ENCODE measurements around the gene KANK3.

The KANK3 gene

DNA sequence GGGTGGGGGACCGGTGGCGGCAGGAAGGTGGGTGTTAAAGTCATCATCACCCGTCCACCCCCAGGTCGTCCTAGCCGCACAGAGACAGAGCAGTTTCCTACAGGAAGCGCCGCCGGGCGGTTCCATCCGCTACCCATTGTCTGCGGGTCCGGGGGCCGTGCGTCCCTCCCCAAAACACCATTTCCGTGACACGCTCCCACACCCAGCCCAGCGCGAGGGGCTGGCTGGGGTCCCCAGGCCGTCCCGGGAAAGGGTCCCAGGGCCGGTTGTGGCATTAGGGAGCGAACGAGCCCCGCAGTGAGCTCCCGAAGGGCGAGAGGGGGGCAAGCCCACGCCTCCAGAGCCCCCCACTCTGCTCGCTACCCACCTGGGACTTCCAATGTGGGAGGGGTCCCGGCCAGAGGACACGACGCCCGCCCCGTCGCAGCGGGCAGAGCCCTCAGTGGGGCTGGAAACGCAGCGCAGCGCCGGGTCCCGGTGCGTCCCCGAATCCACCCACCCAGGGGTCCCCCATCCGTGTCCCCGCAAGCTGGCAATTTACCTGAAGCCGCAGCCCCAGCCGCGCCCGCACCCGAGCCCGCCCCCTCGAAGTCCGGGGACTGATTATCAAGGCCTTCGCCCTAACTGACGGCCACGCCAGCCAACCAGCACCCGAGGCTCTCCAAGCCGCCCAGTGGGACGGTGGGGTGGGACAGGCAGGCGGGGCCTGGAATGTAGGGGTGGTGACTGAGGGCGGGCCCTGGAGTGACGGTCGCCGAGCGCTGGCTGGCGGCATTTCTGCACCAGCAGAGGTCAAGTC is at the start of gene KANK3:
TSS of gene KANK3 (minus strand) at position 579 of the 799 bp plus-strand sequence. CDS start 5,434 bp downstream, outside the sequence.
- H3K4me3 ChIP-seq (ENCODE audit: low read depth, low read length) = peak within 1 kb of the TSS; percentile 54
- H3K79me2 ChIP-seq = no peaks in the 10 kb centered on the region
- H2AFZ ChIP-seq = peak within 1 kb of the TSS; percentile 80
- H3K9ac ChIP-seq = no peak within 1 kb of the TSS
- H3K9me3 ChIP-seq (ENCODE audit: control insufficient read depth, low read length) = no peaks in the 10 kb centered on the region
- H3K4me1 ChIP-seq = peaks cover 4% of the 10 kb centered on the region
- H3K36me3 ChIP-seq (ENCODE audit: control insufficient read depth, insufficient read depth, low read length) = no peaks in the 10 kb centered on the region
- TF ChIP-seq, protein P1, sequence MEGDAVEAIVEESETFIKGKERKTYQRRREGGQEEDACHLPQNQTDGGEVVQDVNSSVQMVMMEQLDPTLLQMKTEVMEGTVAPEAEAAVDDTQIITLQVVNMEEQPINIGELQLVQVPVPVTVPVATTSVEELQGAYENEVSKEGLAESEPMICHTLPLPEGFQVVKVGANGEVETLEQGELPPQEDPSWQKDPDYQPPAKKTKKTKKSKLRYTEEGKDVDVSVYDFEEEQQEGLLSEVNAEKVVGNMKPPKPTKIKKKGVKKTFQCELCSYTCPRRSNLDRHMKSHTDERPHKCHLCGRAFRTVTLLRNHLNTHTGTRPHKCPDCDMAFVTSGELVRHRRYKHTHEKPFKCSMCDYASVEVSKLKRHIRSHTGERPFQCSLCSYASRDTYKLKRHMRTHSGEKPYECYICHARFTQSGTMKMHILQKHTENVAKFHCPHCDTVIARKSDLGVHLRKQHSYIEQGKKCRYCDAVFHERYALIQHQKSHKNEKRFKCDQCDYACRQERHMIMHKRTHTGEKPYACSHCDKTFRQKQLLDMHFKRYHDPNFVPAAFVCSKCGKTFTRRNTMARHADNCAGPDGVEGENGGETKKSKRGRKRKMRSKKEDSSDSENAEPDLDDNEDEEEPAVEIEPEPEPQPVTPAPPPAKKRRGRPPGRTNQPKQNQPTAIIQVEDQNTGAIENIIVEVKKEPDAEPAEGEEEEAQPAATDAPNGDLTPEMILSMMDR (IDR thresholded peaks at IDR 0.05) = no peak
- peak within 1 kb of the TSS; percentile 69 for H3K4me2 ChIP-seq (ENCODE audit: low read length)
- H3K27ac ChIP-seq = peak within 1 kb of the TSS; percentile 85
- H3K27me3 ChIP-seq (ENCODE audit: control insufficient read depth, insufficient read depth, low read length) = no peaks in the 10 kb centered on the region

DNA sequence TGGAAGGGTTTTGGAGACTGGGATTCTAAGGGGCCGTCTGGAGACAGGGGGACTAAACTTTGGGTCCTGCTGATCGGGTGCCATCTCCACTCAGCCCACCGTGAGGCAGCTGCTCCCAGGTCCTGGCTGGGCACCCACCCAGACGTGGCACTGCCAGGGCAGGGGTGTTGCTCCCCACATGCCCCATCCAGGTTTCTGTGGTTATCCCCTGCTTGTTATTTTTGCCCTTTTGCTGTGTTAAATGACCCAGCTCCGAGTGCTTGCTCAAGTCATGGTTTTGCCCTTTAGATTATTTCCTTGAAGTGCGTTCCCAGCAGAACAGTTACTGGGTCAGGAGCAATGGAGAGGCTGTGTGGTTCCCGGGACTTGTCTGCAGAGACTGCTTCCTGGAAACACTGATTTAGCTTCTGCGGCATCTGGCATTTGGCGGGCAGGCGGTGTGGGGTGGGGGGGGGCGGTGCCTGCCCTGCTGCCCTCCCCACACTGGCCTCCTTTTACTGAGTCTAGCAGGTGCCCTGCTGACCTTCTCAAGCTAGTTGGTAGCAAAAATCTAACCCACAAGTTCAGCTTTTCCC is 49.0 kb upstream of the KANK3 start:
- Histone ChIP-seq H3K27ac (peak overlapping the region; percentile 94), H3K79me2 (peaks cover 33% of the 10 kb centered on the region), H3K27me3 (ENCODE audit: control insufficient read depth, insufficient read depth, low read length) (no peaks in the 10 kb centered on the region), H3K9ac (no peak overlapping the region), H3K4me2 (ENCODE audit: low read length) (peak overlapping the region; percentile 85), H3K4me3 (ENCODE audit: low read depth, low read length) (peak overlapping the region; percentile 4), H3K9me3 (ENCODE audit: control insufficient read depth, low read length) (no peaks in the 10 kb centered on the region), H2AFZ (no peak overlapping the region), H3K36me3 (ENCODE audit: control insufficient read depth, insufficient read depth, low read length) (no peaks in the 10 kb centered on the region), H3K4me1 (peaks cover 22% of the 10 kb centered on the region)
- TF ChIP-seq, protein P1 (IDR thresholded peaks at IDR 0.05) = no peak

DNA sequence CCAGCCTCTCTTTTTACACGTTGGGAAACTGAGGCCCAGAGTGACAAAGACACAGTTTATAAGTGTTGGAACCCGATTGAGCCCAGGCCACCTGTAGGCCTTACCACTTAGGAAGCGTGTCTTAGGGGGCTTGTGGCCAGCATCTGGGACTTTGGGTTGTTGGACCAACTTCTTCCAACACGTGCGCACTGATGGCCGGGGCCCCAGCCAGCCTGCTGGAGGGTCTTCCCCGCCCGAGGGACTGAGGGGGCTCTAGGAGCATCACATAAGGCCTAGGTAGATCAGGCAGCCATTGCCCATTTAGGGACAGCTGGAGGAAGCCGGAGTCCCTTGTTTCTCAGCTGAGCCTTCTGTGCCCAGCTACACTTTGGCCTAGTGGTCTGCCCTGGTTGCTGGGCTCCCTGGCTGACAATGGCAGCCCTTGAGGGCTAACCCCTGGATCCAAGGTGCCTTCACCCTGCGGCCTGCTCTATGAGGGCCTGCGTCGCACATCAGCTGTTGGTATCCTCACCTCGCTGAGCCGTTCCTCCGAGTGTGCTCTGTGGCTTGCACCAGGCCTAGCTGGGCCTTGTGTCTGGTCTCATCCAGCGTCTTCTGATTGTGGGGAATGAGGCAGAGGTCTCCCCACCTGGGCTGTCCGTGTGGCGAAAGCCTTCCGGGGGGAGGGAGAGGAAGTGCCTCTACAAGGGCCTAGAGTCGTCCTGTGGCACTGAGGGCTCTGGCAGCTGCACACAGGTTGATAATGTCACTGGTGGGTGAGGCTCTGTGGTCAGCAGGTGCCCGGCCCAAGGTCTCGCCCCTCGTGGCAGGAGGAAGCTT is 48.3 kb upstream of the KANK3 start:
- no peak overlapping the region for H3K9ac ChIP-seq
- H3K27me3 ChIP-seq (ENCODE audit: control insufficient read depth, insufficient read depth, low read length) = no peaks in the 10 kb centered on the region
- peaks cover 28% of the 10 kb centered on the region for H3K79me2 ChIP-seq
- peak overlapping the region; percentile 93 for H3K4me3 ChIP-seq (ENCODE audit: low read depth, low read length)
- peak overlapping the region; percentile 94 for H3K27ac ChIP-seq
- H2AFZ ChIP-seq = no peak overlapping the region
- H3K4me1 ChIP-seq = peaks cover 17% of the 10 kb centered on the region
- H3K36me3 ChIP-seq (ENCODE audit: control insufficient read depth, insufficient read depth, low read length) = no peaks in the 10 kb centered on the region
- H3K4me2 ChIP-seq (ENCODE audit: low read length) = peak overlapping the region; percentile 85
- TF ChIP-seq, protein P1 (IDR thresholded peaks at IDR 0.05) = no peak
- H3K9me3 ChIP-seq (ENCODE audit: control insufficient read depth, low read length) = no peaks in the 10 kb centered on the region

DNA sequence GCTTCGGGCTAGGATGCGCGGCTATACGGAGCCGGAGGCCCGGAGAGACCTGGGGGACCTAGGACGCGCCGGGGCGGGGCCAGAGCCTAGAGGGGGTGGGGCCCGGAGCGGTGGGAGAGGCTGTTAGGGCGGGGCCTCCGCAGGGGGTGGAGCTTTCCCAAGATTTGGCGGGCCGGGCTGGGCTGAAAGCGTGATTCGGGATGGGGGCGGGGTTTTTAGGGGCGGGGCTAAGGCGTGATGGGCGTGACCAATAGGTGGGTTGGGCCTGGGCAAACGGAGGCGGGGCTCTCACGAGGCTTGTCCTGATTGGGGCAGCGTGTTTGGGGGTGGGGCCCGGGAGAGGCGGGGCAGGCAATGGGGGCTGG is 47.5 kb upstream of the KANK3 start:
- Histone ChIP-seq H3K79me2 (peaks cover 20% of the 10 kb centered on the region), H3K4me2 (ENCODE audit: low read length) (peak overlapping the region; percentile 85), H3K9me3 (ENCODE audit: control insufficient read depth, low read length) (no peaks in the 10 kb centered on the region), H3K36me3 (ENCODE audit: control insufficient read depth, insufficient read depth, low read length) (no peaks in the 10 kb centered on the region), H3K27me3 (ENCODE audit: control insufficient read depth, insufficient read depth, low read length) (no peaks in the 10 kb centered on the region), H3K27ac (peak overlapping the region; percentile 94), H3K4me3 (ENCODE audit: low read depth, low read length) (peak overlapping the region; percentile 93), H3K4me1 (peaks cover 12% of the 10 kb centered on the region), H3K9ac (peak overlapping the region; percentile 93), H2AFZ (peak overlapping the region; percentile 71)
- TF ChIP-seq, protein P1 (IDR thresholded peaks at IDR 0.05) = no peak

Measured in parathyroid adenoma (tissue), 2 donors.